ENCODE measurements around the gene NR4A2. TPM values are rescaled to one million over a fixed set of nuclear protein-coding genes. Genes with fewer than 3 reads are reported as not detected.
A peak's percentile ranks its signal among the peaks of the same experiment; 100 is the strongest.

The NR4A2 gene
- total RNA-seq, 1 experiment from 2014 or later, result 0.66 TPM

- peaks cover 42% of the 10 kb centered on the region for H3K4me1 Mint-ChIP-seq
- TF ChIP-seq ZNF512 (CRISPR knock-in tag; IDR thresholded peaks at IDR 0.05; ENCODE audit: borderline replicate concordance) (no peak), NFATC4 (CRISPR knock-in tag; IDR thresholded peaks at IDR 0.05) (no peak), ZBTB21 (CRISPR knock-in tag; IDR thresholded peaks at IDR 0.05; ENCODE audit: borderline replicate concordance) (no peak), NR2C2 (CRISPR knock-in tag; IDR thresholded peaks at IDR 0.05) (no peak), FOXP1 (CRISPR knock-in tag; IDR thresholded peaks at IDR 0.05; ENCODE audit: borderline replicate concordance) (no peak), CREB1 (CRISPR knock-in tag; IDR thresholded peaks at IDR 0.05) (no peak), AFF4 (CRISPR knock-in tag; IDR thresholded peaks at IDR 0.05; ENCODE audit: borderline replicate concordance) (no peak), STAT6 (CRISPR knock-in tag; conservative IDR thresholded peaks at IDR 0.05; ENCODE audit: low read depth) (no peak)
- no peak overlapping the region for H3K27ac Mint-ChIP-seq
- no peak overlapping the region for H3K4me3 Mint-ChIP-seq
- CTCF ChIA-PET, result interaction anchor here (0.5 to 1.1 kb wide), 2 partner anchors 78 to 251 kb away, joined by 4 to 6 read pairs; no protein-coding TSS in a partner anchor
- H3K36me3 Mint-ChIP-seq, result no peaks in the 10 kb centered on the region
- DNase-seq (ENCODE audit: low spot score) (no peak), ATAC-seq (no peak)
- H3K27me3 Mint-ChIP-seq (ENCODE audit: low read depth), result peaks cover 40% of the 10 kb centered on the region
- H3K9me3 Mint-ChIP-seq, result no peaks in the 10 kb centered on the region
- POLR2A ChIA-PET, result no interaction called here
Observed at GRCh38 chr2:156338578-156338977, 6.1 kb upstream of the NR4A2 start.

GRCh38 chr2:156334496-156335478 is 2.3 kb upstream of the NR4A2 start:
- ChIA-PET CTCF (interaction anchor here (0.5 to 2.5 kb wide), 27 partner anchors 12 to 1691 kb away, joined by 3 to 26 read pairs (median 3); no protein-coding TSS in a partner anchor), POLR2A (interaction anchor here (0.6 to 1.5 kb wide), 3 partner anchors 8 to 333 kb away, joined by 3 to 5 read pairs (median 5); no protein-coding TSS in a partner anchor)
- H3K27ac Mint-ChIP-seq, result no peak overlapping the region
- TF ChIP-seq CREB1 (CRISPR knock-in tag; IDR thresholded peaks at IDR 0.05) (no peak), NR1H2 (CRISPR knock-in tag; IDR thresholded peaks at IDR 0.05) (no peak), TP53 (CRISPR knock-in tag; IDR thresholded peaks at IDR 0.05) (no peak), GRHL2 (CRISPR knock-in tag; IDR thresholded peaks at IDR 0.05; ENCODE audit: insufficient replicate concordance, severe bottlenecking) (no peak), FOXP4 (CRISPR knock-in tag; IDR thresholded peaks at IDR 0.05) (no peak), HMGA2 (CRISPR knock-in tag; IDR thresholded peaks at IDR 0.05) (peak; percentile 83), TCF7 (CRISPR knock-in tag; IDR thresholded peaks at IDR 0.05; ENCODE audit: low read depth) (no peak), CTCF (IDR thresholded peaks at IDR 0.05) (no peak), ATF1 (CRISPR knock-in tag; IDR thresholded peaks at IDR 0.05) (no peak), NFE2L1 (CRISPR knock-in tag; IDR thresholded peaks at IDR 0.05) (no peak), TEAD1 (CRISPR knock-in tag; IDR thresholded peaks at IDR 0.05) (0 out of 2 replicates have a peak, but pooled peaks have one; percentile 16), RELA (CRISPR knock-in tag; IDR thresholded peaks at IDR 0.05; ENCODE audit: borderline replicate concordance) (no peak)

More at GRCh38 chr2:156334496-156335478, 2.3 kb upstream of the NR4A2 start:
- Mint-ChIP-seq H3K27me3 (ENCODE audit: low read depth) (peaks cover 52% of the 10 kb centered on the region), H3K36me3 (no peaks in the 10 kb centered on the region), H3K4me1 (peaks cover 55% of the 10 kb centered on the region), H3K4me3 (peak overlapping the region; percentile 81), H3K9me3 (no peaks in the 10 kb centered on the region)
- DNase-seq (ENCODE audit: low spot score), result peak; percentile 70
- ATAC-seq, result peak; percentile 12
